Activated CD4-positive, alpha-beta T cell treated with anti-CD3 and anti-CD28 coated beads, Interleukin-10, Interleukin-2, amounts not matched to agents 100 ng/mL and 50 ng/mL, durations not matched to agents 16 hours and 8 hours (primary cell): Measurements from ENCODE around the gene C9.
A peak's percentile ranks its signal among the peaks of the same experiment; 100 is the strongest.
"Not testable (repeated sequence)": the region's sequence is repeated elsewhere in the genome, so short reads cannot be mapped to it uniquely, and the experiment has no call there.

Source experiments
- DNase-seq: peaks from one replicate; pipeline ENCODE4 v3.0.0-alpha.2; 2020

C9 gene

GRCh38 chr5:39319395-39319794 lies 44.9 kb downstream of the C9 start:
- no peak for DNase-seq

GRCh38 chr5:39316464-39316863 lies 47.8 kb downstream of the C9 start:
- not testable (repeated sequence) for DNase-seq

- no peak for DNase-seq
Measured at GRCh38 chr5:39315995-39316394, 48.3 kb downstream of the C9 start.

- DNase-seq = no peak
Measured at GRCh38 chr5:39314591-39314990, 49.7 kb downstream of the C9 start.

- no peak for DNase-seq
Measured at GRCh38 chr5:39309534-39309933, 54.8 kb downstream of the C9 start.

GRCh38 chr5:39302472-39302871 lies 61.8 kb downstream of the C9 start:
- no peak for DNase-seq

- DNase-seq = no peak
Measured at GRCh38 chr5:39301406-39301805, 62.9 kb downstream of the C9 start.

- DNase-seq = no peak
Measured at GRCh38 chr5:39299962-39300361, 64.3 kb downstream of the C9 start.

- DNase-seq = no peak
Measured at GRCh38 chr5:39294736-39295135, 69.6 kb downstream of the C9 start.

- no peak for DNase-seq
Measured at GRCh38 chr5:39284552-39284951, 79.7 kb downstream of the C9 start.

GRCh38 chr5:39283231-39283818 lies 81.0 kb downstream of the C9 start:
- DNase-seq = peak; percentile 82

GRCh38 chr5:39282561-39282960 lies 81.7 kb downstream of the C9 start:
- no peak for DNase-seq

- DNase-seq = not testable (repeated sequence)
Measured at GRCh38 chr5:39275865-39276264, 88.4 kb downstream of the C9 start.

GRCh38 chr5:39274398-39275085 lies 89.8 kb downstream of the C9 start:
- peak; percentile 45 for DNase-seq

- DNase-seq = peak; percentile 27
Measured at GRCh38 chr5:39273314-39273954, 90.9 kb downstream of the C9 start.

- not testable (repeated sequence) for DNase-seq
Measured at GRCh38 chr5:39272869-39273231, 91.4 kb downstream of the C9 start.

GRCh38 chr5:39270225-39270848 lies 94.0 kb downstream of the C9 start:
- DNase-seq = no peak

- DNase-seq = no peak
Measured at GRCh38 chr5:39267186-39267585, 97.1 kb downstream of the C9 start.

- no peak for DNase-seq
Measured at GRCh38 chr5:39266442-39266841, 97.9 kb downstream of the C9 start.

- DNase-seq = peak; percentile 73
Measured at GRCh38 chr5:39264528-39264927, 99.8 kb downstream of the C9 start.

GRCh38 chr5:39262981-39263380 lies 101.3 kb downstream of the C9 start:
- no peak for DNase-seq

GRCh38 chr5:39260095-39260494 lies 104.2 kb downstream of the C9 start:
- no peak for DNase-seq

- DNase-seq = no peak
Measured at GRCh38 chr5:39257554-39257953, 106.7 kb downstream of the C9 start.
